HG03135 (cell line): ENCODE results near the gene PRTN3.
"Not testable (repeated sequence)": the region's sequence is repeated elsewhere in the genome, so short reads cannot be mapped to it uniquely, and the experiment has no call there.

ENCODE experiments used
- ATAC-seq: cut with Tn5 transposase; IDR thresholded peaks from one replicate; pipeline ENCODE4 v1.9.1; 2021; ENCODE audit warnings: mild to moderate bottlenecking, moderate library complexity; ENCODE audit not compliant: unreplicated experiment

Gene PRTN3

DNA sequence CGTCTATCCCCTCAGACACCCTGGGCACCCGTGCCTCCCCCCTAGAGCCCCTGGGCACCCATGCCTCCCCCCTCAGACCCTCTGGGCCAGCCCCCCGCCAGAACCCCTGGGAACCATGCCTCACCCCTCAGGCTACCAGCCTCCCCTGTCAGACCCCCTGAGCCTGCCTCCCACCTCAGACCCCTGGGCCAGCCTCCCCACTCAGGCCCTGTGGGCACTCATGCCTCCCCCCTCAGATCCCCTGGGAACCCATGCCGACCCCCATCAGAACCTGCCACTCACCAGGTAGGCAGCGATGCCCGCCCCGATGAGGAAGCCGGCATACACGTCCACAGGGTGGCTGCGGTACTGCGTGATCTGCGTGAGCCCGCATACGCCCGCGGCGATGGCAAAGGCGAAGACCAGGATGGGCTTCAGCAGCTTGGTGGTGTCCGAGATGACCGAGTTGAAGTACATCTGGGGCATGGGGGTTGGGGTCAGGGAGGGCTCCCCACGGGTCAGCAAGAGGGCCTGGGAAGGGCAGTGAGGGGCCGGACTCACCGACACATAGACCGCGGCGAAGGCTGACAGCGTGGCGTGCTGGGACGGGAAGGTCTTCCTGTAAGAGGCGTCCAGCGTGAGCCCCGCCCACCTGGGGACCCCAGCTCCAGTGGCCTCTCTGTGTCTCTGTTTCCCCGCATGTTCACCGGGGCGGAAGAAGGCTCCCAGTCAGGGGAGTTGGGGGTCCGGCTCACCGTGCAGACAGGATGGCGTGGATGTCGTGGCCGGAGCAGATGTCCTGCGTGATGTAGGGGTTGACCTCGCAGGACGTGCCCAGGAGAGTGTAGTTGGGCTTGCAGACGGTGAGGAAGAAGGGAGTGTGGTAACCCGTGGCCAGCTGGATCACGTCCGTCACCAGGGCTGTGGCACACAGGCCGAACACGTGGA lies 26.4 kb upstream of the PRTN3 start:
- ATAC-seq, result no peak

DNA sequence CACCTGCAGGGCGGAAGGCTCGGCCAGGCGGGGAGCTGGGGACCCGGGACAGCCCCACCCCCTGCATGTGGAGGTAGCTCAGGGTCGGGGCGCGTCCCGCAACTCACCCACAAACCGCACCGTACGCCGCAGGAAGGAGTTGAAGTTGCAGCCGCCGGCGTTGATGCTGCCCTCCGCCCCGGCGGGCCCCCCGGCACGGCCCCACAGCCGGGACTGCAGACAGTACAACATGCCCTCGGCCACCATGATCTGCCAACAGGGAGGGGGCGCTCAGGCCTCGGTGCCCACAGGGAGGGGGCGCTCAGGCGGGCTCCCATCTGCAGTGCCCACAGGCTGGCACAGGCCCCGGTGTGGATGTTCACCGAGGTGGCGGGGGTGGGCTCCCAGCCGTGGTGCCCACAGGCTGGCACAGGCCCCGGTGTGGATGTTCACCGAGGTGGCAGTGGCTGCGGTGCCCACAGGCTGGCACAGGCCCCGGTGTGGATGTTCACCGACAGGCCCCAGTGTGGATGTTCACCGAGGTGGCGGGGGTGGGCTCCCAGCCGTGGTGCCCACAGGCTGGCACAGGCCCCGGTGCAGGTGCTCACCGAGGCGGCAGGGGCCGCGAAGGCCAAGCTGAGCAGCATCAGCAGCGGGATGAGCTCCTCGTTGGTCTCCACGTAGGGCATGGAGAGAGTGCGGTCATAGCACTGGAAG lies 25.6 kb upstream of the PRTN3 start:
- no peak for ATAC-seq

DNA sequence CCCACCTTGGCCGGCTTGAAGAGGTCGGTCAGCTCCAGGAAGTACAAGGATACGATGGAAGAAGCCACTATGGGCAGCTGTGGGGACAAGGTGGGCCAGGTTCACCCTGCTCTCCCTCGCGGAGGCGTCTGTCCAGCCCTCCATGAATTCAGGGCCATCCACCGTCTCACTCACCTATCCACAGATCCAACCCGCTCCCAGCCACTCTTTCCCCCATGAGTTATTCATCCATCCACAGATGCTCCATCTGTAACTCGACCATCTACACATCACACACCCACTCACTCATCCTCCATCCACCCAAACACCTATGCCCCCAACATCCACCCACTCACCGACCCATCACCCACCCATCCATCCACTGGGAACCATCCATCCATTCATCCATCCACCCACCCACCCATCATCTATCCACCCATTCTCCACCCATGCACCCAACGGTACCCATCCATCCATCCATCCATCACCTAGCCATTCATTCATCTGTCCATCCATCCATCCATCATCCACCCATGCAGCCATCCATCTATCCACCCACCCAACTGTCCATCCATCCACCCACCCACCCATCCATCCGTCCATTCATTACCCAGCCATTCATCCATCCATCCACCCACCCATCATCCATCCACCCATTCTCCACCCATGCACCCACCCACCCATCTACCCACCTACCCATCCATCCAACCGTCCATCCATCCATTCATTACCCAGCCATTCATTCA lies 24.9 kb upstream of the PRTN3 start:
- ATAC-seq, result no peak

DNA sequence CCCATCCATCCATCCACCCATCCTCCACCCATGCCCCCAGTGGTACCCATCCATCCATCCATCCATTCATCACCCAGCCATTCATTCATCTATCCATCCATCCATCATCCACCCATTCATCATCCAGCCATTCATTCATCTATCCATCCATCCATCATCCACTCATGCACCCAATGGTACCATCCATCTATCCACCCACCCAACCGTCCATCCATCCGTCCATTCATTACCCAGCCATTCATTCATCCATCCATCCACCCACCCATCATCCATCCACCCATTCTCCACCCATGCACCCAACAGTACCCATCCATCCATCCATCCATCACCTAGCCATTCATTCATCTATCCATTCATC lies 24.3 kb upstream of the PRTN3 start:
- no peak for ATAC-seq

DNA sequence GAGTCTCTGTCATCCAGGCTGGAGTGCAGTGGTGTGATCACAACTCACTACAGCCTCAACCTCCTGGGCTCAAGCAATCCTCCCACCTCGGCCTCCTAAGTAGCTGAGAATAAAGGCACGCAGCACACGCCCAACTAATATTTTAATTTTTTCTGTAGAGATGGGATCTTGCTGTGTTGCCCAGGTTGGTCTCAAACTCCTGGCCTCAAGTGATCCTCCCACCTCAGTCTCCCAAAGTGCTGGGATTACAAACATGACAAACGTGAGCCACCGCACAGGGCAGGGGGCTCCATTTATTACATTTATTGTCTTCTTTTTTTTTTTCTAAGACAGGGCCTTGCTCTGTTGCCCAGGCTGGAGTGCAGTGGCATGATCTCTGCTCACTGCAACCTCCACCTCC lies 20.6 kb upstream of the PRTN3 start:
- not testable (repeated sequence) for ATAC-seq

DNA sequence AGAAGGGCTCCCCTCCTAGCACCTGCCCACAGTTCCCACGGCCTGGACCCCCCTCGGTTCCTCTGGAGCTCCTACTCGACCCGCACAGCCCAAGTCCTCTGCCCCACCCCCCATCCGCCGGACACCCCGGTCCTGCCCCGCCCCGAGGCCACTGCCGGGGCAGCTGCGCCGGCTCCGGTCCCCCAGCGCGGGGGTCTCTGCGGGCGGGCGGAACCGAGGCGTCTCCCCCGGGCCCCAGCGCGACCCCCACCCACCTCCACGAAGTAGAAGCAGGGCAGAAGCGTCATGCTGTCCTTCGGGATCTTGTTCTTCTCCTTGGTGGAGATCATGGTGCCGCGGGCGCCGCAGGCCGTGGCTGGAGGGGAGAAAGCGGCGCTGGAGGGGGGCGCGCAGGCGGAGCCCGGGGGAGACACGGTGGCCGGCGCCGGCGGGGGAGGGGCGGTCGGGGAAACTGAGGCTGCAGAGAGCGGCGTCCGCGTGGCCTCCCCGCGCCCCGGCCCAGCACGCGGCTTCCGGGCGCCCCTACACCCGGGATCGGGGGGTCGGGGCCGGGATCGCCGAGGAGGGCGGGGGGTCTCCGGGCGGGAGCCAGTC lies 19.5 kb upstream of the PRTN3 start:
- no peak for ATAC-seq

DNA sequence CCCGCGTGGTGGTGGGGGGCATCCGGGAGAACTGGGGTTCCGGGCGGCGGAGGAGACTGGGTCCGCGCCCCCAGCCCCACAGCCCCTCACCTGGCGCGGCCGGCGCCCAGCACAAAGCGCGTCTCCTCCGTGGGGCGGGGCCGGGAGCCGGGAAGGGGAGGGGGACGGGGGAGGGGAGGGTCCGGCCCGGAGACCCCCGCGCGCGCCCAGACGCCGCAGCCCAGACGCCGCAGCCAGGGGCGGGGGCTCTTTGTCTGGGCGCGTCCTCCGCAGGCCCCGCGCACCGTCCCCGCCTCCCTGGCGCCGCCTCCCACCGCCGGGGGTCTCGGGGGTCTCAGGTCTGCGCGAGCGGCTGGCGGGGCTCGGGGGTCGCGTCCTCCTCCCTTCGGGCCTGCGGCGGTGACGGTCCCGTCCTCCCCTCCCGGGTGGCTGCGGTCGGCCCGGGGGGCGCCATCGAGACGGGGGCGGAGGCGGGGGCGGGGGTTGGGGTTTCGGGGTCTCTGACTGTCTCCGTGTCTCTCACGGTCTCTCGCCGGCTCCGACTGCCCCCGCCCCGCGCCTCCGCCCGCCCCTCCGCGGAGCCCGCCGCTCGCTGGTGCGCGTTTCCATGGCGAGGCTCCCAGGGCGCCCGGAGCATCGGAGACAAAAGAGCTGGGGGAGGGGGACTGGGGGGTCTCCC lies 18.8 kb upstream of the PRTN3 start, which contains the start of gene PLPPR3:
TSS of gene PLPPR3 (minus strand) at position 131 of the 679 bp plus-strand sequence. CDS start 396 bp downstream, outside the sequence.
- ATAC-seq, result no peak

DNA sequence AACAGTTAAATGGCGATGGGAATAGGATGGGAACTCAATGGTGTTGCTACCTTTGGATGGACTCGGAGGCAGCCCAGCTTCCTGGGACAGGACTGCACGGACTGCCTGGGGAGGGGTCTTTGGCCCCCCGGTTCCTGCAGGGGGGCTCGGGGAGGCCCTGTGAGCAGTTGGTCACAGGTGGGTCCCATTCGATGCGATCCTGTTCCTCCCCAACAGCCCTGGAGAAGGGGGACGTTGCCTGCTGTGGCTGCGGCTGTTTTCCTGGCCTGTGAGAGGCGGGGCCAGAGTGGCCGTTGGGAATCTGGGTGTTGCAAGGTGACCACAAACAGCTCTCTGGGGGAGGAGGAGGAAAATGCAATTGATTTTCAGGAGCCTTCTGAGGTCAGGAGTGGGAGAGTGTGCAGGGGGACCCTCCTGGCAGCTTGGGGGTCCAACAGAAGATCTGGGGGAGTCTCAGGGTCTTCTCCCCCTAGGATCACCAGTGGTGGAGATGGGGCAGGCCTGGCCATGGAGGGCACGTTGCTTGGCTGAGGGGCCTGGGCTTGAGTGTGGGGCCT lies 17.2 kb upstream of the PRTN3 start:
- no peak for ATAC-seq

DNA sequence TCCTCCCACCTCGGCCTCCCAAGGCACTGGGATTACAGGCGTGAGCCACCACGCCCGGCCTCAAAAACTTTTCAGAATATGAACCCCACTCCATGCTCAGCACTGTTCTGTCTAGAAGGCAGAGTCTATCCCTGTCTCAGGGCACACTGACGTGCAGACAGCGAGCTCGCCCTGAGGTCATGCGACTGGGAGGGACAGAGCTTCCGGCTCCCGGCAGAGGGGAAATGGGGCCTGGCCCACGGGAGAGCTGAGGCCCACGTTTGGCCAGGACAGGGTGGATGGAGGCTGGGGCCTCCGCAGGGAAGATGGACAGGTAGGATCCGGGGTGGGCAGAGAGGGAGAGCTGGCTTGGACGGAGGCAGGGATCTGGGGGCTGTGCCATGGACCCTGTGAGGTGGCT lies 15.9 kb upstream of the PRTN3 start:
- no peak for ATAC-seq

DNA sequence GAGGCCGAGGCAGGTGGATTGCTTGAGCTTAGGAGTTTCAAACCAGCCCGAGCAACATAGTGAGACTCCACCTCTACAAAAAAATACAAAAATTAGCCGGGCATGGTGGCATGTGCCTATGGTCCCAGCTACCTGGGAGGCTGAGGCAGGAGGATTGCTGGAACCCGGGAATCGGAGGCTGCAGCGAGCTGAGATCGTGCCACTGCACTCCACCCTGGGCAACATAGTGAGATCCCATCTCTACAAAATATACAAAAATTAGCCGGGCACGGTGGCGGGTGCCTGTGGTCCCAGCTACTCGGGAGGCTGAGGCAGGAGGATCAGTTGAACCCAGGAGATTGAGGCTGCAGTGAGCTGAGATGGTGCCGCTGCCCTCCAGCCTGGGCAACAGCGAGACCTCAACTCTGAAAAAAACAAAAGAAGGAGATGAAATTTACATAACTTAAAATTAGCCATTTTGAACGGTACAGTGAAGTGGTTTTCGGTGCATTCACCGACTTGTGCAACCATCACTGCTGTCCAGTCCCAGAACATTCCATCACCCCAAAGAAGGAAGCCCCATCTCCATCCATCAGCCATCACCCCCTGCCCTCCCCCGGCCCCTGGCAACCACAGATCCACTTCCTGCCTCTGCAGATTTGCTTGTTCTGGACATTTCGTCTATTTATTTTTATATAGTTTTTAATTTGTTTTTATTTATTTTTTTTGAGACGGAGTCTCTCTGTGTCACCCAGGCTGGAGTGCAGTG lies 14.7 kb upstream of the PRTN3 start:
- ATAC-seq, result no peak

DNA sequence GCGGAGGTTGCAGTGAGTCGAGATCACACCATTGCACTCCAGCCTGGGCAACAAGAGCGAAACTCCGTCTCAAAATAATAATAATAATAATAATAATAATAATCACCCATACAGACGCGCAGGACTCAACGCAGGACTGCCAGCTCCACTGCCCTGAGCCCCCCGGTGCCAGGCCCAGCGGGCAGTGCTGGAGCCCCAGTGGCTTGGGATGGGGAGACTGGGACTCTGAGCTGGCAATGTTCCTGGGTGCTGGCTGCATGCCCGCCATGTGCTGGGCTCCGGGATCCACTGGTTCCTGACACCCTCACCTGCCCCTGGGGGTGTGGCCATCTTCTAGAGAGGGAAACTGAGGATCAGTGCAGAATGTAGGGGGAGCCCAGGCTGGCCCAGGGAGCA lies 13.5 kb upstream of the PRTN3 start:
- ATAC-seq, result no peak

DNA sequence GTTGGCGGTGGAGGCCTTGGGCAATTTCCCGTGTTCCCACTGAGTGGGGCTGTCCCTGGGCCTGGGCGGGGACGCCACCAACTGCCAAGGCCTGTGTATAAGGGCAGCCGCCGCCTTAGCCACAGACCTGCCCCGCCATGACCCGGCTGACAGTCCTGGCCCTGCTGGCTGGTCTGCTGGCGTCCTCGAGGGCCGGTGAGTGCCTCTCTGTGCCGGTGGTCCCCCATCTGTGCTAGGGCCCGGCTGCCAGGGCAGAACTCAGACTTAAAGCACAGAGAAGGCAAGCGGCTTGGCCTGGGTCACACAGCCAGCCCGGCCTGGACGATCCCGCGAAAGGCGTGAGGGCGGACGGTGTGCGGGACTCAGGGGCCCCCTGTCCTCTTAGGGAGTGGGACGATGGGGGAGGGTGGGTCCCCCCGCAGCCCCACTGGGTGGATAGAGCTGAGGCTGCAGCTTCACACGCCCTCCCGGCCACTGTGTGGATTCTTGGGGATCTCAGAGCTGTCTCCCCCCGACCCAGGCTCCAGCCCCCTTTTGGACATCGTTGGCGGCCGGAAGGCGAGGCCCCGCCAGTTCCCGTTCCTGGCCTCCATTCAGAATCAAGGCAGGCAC lies 13.0 kb upstream of the PRTN3 start, which contains the start of gene AZU1:
TSS of gene AZU1 (plus strand) at position 128 of the 612 bp plus-strand sequence. CDS start at position 138, 10 bp downstream.
- no peak for ATAC-seq

DNA sequence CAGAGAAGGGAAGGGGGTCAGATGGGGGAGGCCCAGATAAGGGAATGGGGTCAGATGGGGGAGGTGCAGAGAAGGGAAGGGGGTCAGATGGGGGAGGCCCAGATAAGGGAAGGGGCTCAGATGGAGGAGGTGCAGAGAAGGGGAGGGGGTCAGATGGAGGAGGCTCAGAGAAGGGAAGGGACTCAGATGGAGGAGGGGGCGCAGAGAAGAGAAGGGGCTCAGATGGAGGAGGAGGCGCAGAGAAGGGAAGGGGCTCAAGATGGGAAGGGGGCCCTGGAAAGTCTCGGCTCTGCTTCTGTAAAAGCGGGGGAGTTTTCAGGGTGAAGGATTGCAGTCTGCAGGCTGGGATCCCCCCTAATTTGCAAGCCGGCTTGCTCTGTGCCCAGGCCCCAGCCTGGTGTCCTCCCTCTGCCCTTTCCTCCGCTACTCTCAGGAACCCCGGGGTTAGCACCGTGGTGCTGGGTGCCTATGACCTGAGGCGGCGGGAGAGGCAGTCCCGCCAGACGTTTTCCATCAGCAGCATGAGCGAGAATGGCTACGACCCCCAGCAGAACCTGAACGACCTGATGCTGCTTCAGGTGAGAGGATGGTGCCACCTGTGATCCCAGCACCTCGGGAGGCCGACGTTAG lies 11.6 kb upstream of the PRTN3 start:
- no peak for ATAC-seq

DNA sequence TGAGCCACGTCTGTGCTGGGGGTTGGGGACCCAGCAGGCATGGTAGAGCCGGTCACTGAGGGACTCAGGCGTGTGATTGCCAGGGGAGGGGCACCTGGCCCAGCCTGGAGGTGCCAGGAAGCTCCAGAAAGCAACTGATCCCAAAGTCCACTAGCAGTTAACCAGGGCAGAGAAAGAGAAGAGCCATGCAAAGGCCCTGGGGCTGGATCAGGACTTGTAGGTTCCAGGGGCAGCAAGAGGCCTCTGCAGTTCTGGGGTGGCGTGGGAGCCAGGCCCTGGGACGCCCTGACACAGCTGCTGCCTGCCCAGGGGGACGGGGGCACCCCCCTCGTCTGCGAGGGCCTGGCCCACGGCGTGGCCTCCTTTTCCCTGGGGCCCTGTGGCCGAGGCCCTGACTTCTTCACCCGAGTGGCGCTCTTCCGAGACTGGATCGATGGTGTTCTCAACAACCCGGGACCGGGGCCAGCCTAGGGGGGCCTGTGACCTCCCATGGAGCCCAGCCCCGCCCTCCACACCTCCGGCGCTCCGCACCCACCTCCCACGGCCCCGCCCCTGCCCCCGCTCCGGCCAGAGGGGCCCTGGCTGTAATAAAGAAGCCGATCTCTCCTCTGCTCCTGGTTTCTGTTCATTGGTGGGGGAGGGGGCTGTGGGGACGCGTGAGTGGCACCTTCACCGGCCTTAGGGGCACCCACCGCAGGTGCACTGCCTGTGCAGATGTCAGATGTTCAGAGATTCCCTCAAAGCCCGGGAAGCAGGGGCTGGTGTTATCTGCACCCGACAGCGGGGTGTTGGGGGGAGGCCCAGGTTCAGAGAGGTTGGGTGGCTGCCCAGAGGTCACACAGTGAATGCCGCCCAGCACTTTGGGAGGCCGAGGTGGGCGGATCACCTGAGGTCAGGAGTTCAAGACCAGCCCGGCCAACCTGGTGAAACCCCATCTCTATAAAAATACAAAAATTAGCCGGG lies 9.1 kb upstream of the PRTN3 start:
- ATAC-seq, result no peak

DNA sequence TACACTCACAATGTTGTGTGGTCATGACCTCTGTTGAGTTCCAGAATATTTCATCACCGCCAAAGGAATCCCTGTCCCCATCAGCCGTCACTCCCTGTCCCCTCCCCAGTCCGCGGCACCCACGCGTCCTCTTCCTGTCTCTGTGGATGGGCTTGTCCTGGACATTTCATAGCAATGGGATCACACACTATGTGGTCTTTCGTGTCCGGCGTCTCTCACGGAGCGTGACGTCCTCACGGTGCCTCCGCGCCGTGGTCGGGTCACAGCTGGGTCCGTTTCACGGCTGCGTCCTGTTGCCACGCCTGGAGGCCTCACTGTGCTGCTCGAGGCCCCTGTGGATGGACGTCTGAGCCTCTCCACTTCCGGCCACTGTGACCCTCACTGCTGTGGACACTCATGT lies 6.6 kb upstream of the PRTN3 start:
- ATAC-seq, result no peak

DNA sequence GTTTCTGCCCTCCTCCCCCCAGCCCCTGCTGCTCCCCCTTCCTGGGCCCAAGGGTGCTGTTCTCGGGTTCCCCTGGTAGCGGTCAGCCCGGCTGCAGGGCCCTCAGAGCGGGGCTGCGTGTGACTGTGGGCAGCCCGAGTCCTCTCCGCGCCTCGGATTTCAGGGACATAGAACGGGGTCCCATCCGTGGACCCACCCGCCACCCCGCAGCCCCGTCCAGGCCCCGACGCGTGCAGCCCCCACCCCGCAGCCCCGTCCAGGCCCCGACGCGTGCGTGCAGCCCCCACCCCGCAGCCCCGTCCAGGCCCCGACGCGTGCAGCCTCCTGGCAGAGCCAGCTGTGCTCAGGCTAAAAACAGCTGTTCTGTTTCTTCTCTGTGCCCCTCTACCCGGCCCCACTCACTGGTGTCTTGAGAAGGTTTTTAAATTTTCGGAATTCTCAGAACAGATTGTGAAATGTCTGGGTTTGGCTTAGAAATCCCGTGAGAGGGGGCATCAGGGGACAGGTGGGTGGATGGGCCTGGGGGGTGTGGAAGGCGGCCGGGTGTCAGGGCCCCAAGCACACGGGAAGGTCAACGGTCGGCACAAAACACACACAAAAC lies 5.5 kb upstream of the PRTN3 start:
- ATAC-seq, result no peak

DNA sequence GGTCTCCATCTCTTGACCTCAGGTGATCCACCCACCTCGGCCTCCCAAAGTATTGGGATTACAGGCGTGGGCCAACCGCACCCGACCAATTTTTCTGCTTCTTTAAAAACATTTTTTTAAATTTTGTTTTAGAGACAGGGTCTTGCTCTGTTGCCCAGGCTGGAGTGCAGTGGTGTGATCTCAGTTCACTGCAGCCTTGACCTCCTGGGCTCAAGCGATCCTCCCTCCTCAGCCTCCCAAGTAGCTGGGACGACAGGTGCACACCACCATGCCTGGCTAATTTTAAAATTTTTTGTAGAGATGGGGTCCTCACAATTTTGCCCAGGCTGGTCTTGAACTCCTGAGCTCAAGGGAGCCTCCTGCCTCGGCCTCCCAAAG lies 2.0 kb downstream of the PRTN3 start:
- ATAC-seq, result not testable (repeated sequence)
